MM.1S (cell line): ENCODE measurements around the gene MYL5.

Source experiments
- EZH2 ChIP-seq: fragments of 300-600 bp; sonication (generic); optimal IDR thresholded peaks from 2 replicates; pipeline ENCODE3; 2017; ENCODE audit warnings: low read depth, mild to moderate bottlenecking, antibody characterized with exemption, low read length, mixed read lengths
- EZH2phosphoT487 ChIP-seq: fragments of 300-600 bp; sonication (generic); IDR thresholded peaks from 2 replicates; pipeline ENCODE4 v1.6.1; 2018; ENCODE audit warnings: antibody characterized with exemption, low read length
- TF ChIP-seq, protein P1 (sequence below): fragments of 300-600 bp; sonication (generic); IDR thresholded peaks from 2 replicates; pipeline ENCODE4 v1.5.1; 2016; ENCODE audit warnings: antibody characterized with exemption, low read length, mixed read lengths

DNA sequence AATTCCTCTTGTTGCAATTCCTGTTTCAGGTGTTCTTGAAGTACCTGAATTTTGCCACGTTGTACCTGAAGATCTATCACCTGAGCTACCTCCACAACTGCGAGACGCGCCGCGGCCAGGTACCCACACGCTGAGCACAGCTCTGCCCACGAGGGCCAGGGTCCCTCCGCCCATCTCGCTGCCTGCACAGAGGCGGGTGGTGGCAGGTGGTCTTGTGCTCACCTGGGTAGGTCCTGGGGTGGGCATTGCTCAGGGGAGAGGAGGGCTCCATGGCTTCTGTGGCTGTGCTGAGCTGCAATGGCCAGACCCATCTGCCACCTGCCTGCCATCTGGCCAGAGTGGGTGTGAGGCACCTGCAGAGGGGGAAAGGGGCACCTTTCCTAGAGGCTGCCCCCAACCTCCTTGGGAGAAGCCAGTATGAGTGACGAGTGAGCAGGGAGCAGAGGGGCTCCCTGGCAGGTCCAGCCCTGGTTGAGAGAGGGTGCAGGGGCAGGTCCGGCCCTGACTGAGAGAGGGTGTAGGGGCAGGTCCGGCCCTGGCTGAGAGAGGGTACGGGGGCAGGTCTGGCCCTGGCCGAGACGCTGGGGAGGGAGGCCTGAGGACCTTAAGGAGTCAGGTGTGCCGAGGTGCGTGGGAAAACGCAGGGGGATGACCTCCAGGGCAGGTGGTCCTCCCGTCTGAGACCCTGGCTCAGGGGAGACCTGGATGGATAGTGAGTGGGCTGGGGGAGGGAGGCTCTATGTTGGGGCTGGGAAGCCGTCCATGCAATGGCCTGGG, 38.3 kb upstream of the MYL5 start:
- TF ChIP-seq, protein P1, sequence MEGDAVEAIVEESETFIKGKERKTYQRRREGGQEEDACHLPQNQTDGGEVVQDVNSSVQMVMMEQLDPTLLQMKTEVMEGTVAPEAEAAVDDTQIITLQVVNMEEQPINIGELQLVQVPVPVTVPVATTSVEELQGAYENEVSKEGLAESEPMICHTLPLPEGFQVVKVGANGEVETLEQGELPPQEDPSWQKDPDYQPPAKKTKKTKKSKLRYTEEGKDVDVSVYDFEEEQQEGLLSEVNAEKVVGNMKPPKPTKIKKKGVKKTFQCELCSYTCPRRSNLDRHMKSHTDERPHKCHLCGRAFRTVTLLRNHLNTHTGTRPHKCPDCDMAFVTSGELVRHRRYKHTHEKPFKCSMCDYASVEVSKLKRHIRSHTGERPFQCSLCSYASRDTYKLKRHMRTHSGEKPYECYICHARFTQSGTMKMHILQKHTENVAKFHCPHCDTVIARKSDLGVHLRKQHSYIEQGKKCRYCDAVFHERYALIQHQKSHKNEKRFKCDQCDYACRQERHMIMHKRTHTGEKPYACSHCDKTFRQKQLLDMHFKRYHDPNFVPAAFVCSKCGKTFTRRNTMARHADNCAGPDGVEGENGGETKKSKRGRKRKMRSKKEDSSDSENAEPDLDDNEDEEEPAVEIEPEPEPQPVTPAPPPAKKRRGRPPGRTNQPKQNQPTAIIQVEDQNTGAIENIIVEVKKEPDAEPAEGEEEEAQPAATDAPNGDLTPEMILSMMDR: no peak
- TF ChIP-seq EZH2: no peak
- no peak for TF ChIP-seq EZH2phosphoT487
